GM12878 (cell line): ENCODE results near the gene POLR1A. TPM values are rescaled to one million over a fixed set of nuclear protein-coding genes. Genes with fewer than 3 reads are reported as not detected.

Experiments used
- ATF7 ChIP-seq: fragments of 450-650 bp; IDR thresholded peaks from 2 replicates; pipeline ENCODE4 v1.6.1; 2016; ENCODE audit warnings: low read depth, mild to moderate bottlenecking
- BRCA1 ChIP-seq: IDR thresholded peaks from 2 replicates; pipeline ENCODE4 v1.6.1; 2011; ENCODE audit warnings: low read depth, low read length, improper control_type of control experiment
- CBFB ChIP-seq: IDR thresholded peaks from 2 replicates; pipeline ENCODE4 v1.6.1; 2016; ENCODE audit warnings: antibody characterized with exemption, low read depth
- CHD2 ChIP-seq: IDR thresholded peaks from 2 replicates; pipeline ENCODE4 v1.6.1; 2011; ENCODE audit warnings: low read depth, low read length, improper control_type of control experiment, borderline replicate concordance
- ELK1 ChIP-seq: IDR thresholded peaks from 2 replicates; pipeline ENCODE4 v1.6.1; 2012; ENCODE audit warnings: low read depth, low read length, improper control_type of control experiment
- EZH2 ChIP-seq: IDR thresholded peaks from 2 replicates; pipeline ENCODE4 v1.6.1; 2012; ENCODE audit warnings: low read depth, mild to moderate bottlenecking, control low read depth, inconsistent platforms, low read length, borderline replicate concordance; ENCODE audit not compliant: control insufficient read depth
- FOXM1 ChIP-seq: IDR thresholded peaks from 2 replicates; pipeline ENCODE4 v1.6.1; 2012; ENCODE audit warnings: low read depth, mild to moderate bottlenecking, inconsistent platforms, low read length, moderate library complexity
- JUNB ChIP-seq: IDR thresholded peaks from 2 replicates; pipeline ENCODE4 v1.6.1; 2016; ENCODE audit warnings: antibody characterized with exemption, mild to moderate bottlenecking
- MTA3 ChIP-seq: IDR thresholded peaks from 2 replicates; pipeline ENCODE4 v1.6.1; 2012; ENCODE audit warnings: low read length, inconsistent platforms, borderline replicate concordance
- NFXL1 ChIP-seq: fragments of 450-650 bp; IDR thresholded peaks from 2 replicates; pipeline ENCODE4 v1.6.1; 2017; ENCODE audit warnings: antibody characterized with exemption, mild to moderate bottlenecking, borderline replicate concordance
- NR2C2 ChIP-seq: IDR thresholded peaks from 2 replicates; pipeline ENCODE4 v1.6.1; 2011; ENCODE audit warnings: borderline replicate concordance, low read depth; ENCODE audit not compliant: control insufficient read depth, insufficient read length
- RAD21 ChIP-seq: IDR thresholded peaks from 2 replicates; pipeline ENCODE4 v1.6.1; 2011; ENCODE audit warnings: mild to moderate bottlenecking, low read depth, low read length, moderate library complexity; ENCODE audit not compliant: insufficient read depth
- RB1 ChIP-seq: fragments of 450-650 bp; formaldehyde crosslinking; IDR thresholded peaks from 2 replicates; pipeline ENCODE4 v1.6.1; 2017; ENCODE audit warnings: mild to moderate bottlenecking, borderline replicate concordance
- RCOR1 ChIP-seq: conservative IDR thresholded peaks from 2 replicates; pipeline ENCODE4 v1.6.1; 2012; ENCODE audit warnings: low read depth, low read length, improper control_type of control experiment
- RFX5 ChIP-seq: IDR thresholded peaks from 2 replicates; pipeline ENCODE4 v1.6.1; 2011; ENCODE audit warnings: low read depth, low read length, improper control_type of control experiment
- SREBF1 ChIP-seq: IDR thresholded peaks from 2 replicates; pipeline ENCODE4 v1.6.1; 2012; ENCODE audit warnings: mild to moderate bottlenecking, low read length
- SRF ChIP-seq, 2 experiments: IDR thresholded peaks; 2 replicates each; pipeline ENCODE4 v1.6.1; 2011; ENCODE audit warnings: low read depth in 2 of 2, low read length in 2 of 2, mild to moderate bottlenecking in 1 of 2, moderate library complexity in 1 of 2
- SUPT20H ChIP-seq: IDR thresholded peaks from 2 replicates; pipeline ENCODE4 v1.6.1; 2011; ENCODE audit warnings: low read depth, mild to moderate bottlenecking, low read length, moderate library complexity, borderline replicate concordance; ENCODE audit not compliant: control insufficient read depth
- WRNIP1 ChIP-seq: IDR thresholded peaks from 2 replicates; pipeline ENCODE4 v1.6.1; 2011; ENCODE audit warnings: low read depth, low read length, improper control_type of control experiment, borderline replicate concordance
- ZNF207 ChIP-seq: fragments of 450-650 bp; IDR thresholded peaks from 2 replicates; pipeline ENCODE4 v1.6.1; 2014; ENCODE audit warnings: antibody characterized with exemption, mild to moderate bottlenecking, borderline replicate concordance
- ZNF24 ChIP-seq: fragments of 450-650 bp; IDR thresholded peaks from 2 replicates; pipeline ENCODE4 v1.6.1; 2017; ENCODE audit warnings: antibody characterized with exemption, mild to moderate bottlenecking
- polyA plus RNA-seq, 11 experiments: library from polyadenylated mRNA; depleted of rRNA in 4 of 11; unstranded in 6 of 11; stranded (reverse) in 5 of 11; fragments of >200 nt; fragmentation: Nextera tagmentation in 4 of 11; fragmentation: Illumina TruSeq in 1 of 11; extraction: Ambion mirVana in 4 of 11; extraction: Trizol in 1 of 11; gene quantifications; 1 replicate in 1 of 11; 2 replicates in 10 of 11; pipeline versions ENCODE4 v1.2.1 to v1.2.3, GENCODE V29; 2011 to 2016; ENCODE audit warnings: inconsistent platforms in 2 of 11, missing spikeins in 2 of 11, low read depth in 1 of 11
- total RNA-seq, 4 experiments: library from RNA; depleted of rRNA in 3 of 4; stranded (reverse); fragments of >200 nt in 3 of 4; fragmentation: Illumina TruSeq in 1 of 4; extraction: Trizol in 1 of 4; gene quantifications; 2 replicates each; pipeline versions ENCODE4 v1.2.1 to v1.2.3, GENCODE V29; 2013 to 2021
- TF ChIP-seq, protein P1 (sequence below): fragments of 450-650 bp; IDR thresholded peaks from 2 replicates; pipeline ENCODE4 v1.6.1; 2017; ENCODE audit warnings: mild to moderate bottlenecking, low read depth, inconsistent platforms; ENCODE audit not compliant: poor library complexity, severe bottlenecking
- TF ChIP-seq, protein P2 (sequence below): IDR thresholded peaks from 2 replicates; pipeline ENCODE4 v1.6.1; 2012; ENCODE audit warnings: low read length, inconsistent platforms
- TF ChIP-seq, protein P3 (sequence below): IDR thresholded peaks from 2 replicates; pipeline ENCODE4 v1.6.1; 2011; ENCODE audit warnings: low read depth, mild to moderate bottlenecking, low read length, moderate library complexity, borderline replicate concordance; ENCODE audit errors: extremely low read depth

POLR1A gene
- total and polyA plus RNA-seq, 10 of the 15 experiments (the other 5 are each of a cell fraction or from before 2014, with no cell fraction given), result 2.1 to 53.9 (median 17.8) TPM

DNA sequence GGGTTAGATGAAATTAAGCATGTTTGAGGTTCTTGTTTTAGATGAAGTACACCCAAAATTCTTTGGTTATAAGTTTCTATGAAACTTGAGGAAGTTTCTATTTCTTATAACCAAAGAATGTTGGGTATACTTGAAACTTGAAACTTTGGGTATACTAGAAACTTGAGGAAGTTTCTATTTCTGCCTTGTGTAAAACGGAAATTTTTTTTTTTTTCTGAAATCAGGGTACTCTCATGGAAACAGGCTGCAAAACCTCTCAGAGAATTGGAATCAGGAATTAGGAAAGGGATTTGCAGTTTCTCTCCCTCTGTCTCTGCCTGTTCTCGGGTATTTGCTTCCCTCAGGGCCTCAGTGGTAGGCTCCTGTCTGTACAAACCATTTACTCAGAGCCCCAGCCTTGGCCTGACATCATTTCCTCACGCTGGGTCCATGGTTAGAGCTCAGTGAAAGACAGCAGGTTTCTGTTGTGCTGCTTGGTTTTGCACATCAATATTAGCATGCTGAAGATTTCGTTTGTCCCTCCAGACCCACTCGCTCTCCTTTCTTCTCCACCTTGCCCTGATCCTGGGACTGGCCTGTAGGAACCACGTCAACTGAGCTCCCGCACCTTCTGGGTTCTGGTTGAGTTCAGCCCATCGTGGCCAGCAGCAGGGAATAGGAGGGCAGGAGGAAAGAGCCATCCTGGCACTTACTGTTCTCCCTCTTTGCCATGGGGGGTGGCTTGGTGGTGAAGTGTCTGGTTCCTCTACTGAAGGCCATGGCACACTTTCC is 106.4 kb downstream of the POLR1A start (continued):
- TF ChIP-seq EZH2, result no peak
- no peak for TF ChIP-seq NR2C2
- TF ChIP-seq, protein P1, sequence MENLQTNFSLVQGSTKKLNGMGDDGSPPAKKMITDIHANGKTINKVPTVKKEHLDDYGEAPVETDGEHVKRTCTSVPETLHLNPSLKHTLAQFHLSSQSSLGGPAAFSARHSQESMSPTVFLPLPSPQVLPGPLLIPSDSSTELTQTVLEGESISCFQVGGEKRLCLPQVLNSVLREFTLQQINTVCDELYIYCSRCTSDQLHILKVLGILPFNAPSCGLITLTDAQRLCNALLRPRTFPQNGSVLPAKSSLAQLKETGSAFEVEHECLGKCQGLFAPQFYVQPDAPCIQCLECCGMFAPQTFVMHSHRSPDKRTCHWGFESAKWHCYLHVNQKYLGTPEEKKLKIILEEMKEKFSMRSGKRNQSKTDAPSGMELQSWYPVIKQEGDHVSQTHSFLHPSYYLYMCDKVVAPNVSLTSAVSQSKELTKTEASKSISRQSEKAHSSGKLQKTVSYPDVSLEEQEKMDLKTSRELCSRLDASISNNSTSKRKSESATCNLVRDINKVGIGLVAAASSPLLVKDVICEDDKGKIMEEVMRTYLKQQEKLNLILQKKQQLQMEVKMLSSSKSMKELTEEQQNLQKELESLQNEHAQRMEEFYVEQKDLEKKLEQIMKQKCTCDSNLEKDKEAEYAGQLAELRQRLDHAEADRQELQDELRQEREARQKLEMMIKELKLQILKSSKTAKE, result peak; percentile 84
- TF ChIP-seq FOXM1, result no peak
- TF ChIP-seq RB1, result no peak
- TF ChIP-seq RCOR1, result no peak
- TF ChIP-seq CHD2, result 0 out of 2 replicates have a peak, but pooled peaks have one; percentile 29
- TF ChIP-seq SREBF1, result no peak
- no peak for TF ChIP-seq ELK1
- peak; percentile 19; the same call in 1 of the 2 replicates for TF ChIP-seq CBFB
- TF ChIP-seq, protein P2, sequence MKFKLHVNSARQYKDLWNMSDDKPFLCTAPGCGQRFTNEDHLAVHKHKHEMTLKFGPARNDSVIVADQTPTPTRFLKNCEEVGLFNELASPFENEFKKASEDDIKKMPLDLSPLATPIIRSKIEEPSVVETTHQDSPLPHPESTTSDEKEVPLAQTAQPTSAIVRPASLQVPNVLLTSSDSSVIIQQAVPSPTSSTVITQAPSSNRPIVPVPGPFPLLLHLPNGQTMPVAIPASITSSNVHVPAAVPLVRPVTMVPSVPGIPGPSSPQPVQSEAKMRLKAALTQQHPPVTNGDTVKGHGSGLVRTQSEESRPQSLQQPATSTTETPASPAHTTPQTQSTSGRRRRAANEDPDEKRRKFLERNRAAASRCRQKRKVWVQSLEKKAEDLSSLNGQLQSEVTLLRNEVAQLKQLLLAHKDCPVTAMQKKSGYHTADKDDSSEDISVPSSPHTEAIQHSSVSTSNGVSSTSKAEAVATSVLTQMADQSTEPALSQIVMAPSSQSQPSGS, result peak; percentile 76
- no peak for TF ChIP-seq ZNF207
- TF ChIP-seq JUNB, result peak; percentile 37
- TF ChIP-seq ATF7, result peak; percentile 96
- no peak for TF ChIP-seq SRF (IDR thresholded peaks at IDR 0.05; ENCODE audit: low read depth in 2 of 2, low read length in 2 of 2)
- no peak for TF ChIP-seq NFXL1
- peak; percentile 21; the same call in 1 of the 2 replicates for TF ChIP-seq WRNIP1
- TF ChIP-seq RFX5, result no peak
- peak; percentile 54; the same call in 1 of the 2 replicates for TF ChIP-seq MTA3
- no peak for TF ChIP-seq BRCA1
- TF ChIP-seq, protein P3, sequence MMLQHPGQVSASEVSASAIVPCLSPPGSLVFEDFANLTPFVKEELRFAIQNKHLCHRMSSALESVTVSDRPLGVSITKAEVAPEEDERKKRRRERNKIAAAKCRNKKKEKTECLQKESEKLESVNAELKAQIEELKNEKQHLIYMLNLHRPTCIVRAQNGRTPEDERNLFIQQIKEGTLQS, result no peak
- TF ChIP-seq SUPT20H, result no peak
- TF ChIP-seq RAD21, result no peak
- no peak for TF ChIP-seq ZNF24
